Hepatocyte (in vitro differentiated cells): Measurements from ENCODE around the gene CTXND1. TPM values are rescaled to one million over a fixed set of nuclear protein-coding genes. Genes with fewer than 3 reads are reported as not detected.

ENCODE experiments used
- DNase-seq: peaks from one replicate; pipeline ENCODE4 v3.0.0-alpha.2; 2016; ENCODE audit warnings: low spot score
- H2AFZ ChIP-seq: fragments of 200-600 bp; sonication (generic); 2 replicates; pipeline ENCODE4 v1.6.0; 2016; ENCODE audit warnings: antibody characterized with exemption, mild to moderate bottlenecking
- H3K27ac ChIP-seq: fragments of 200-600 bp; sonication (generic); 2 replicates; pipeline ENCODE4 v1.5.1; 2016; ENCODE audit warnings: mild to moderate bottlenecking
- H3K27me3 ChIP-seq: fragments of 200-600 bp; sonication (generic); 2 replicates; pipeline ENCODE4 v1.6.1; 2016
- H3K36me3 ChIP-seq: fragments of 200-600 bp; sonication (generic); replicated peaks from 2 replicates; pipeline ENCODE4 v1.5.1; 2016; ENCODE audit warnings: low read depth; ENCODE audit not compliant: insufficient read depth
- H3K4me1 ChIP-seq: fragments of 200-600 bp; sonication (generic); 2 replicates; pipeline ENCODE4 v1.5.1; 2016; ENCODE audit warnings: mild to moderate bottlenecking, moderate library complexity; ENCODE audit not compliant: insufficient read depth
- H3K4me2 ChIP-seq: fragments of 200-600 bp; sonication (generic); 2 replicates; pipeline ENCODE4 v1.6.0; 2016
- H3K4me3 ChIP-seq: fragments of 200-600 bp; sonication (generic); 2 replicates; pipeline ENCODE4 v1.5.1; 2016; ENCODE audit warnings: mild to moderate bottlenecking
- H3K79me2 ChIP-seq: fragments of 200-600 bp; sonication (generic); 2 replicates; pipeline ENCODE4 v1.6.0; 2017; ENCODE audit warnings: mild to moderate bottlenecking
- H3K9me2 ChIP-seq: fragments of 200-600 bp; sonication (generic); replicated peaks from 2 replicates; pipeline ENCODE4 v1.6.0; 2017; ENCODE audit warnings: mild to moderate bottlenecking; ENCODE audit not compliant: insufficient read depth
- H3K9me3 ChIP-seq: fragments of 200-600 bp; sonication (generic); 2 replicates; pipeline ENCODE4 v1.5.1; 2016; ENCODE audit warnings: low read depth, mild to moderate bottlenecking
- H4K20me1 ChIP-seq: fragments of 200-600 bp; sonication (generic); 2 replicates; pipeline ENCODE4 v1.6.0; 2016; ENCODE audit warnings: mild to moderate bottlenecking; ENCODE audit not compliant: insufficient read depth, poor library complexity, severe bottlenecking
- EZH2 ChIP-seq: fragments of 200-600 bp; sonication (generic); IDR thresholded peaks from 2 replicates; pipeline ENCODE4 v1.6.1; 2016; ENCODE audit warnings: antibody characterized with exemption, mild to moderate bottlenecking, borderline replicate concordance
- EZH2phosphoT487 ChIP-seq: fragments of 200-600 bp; sonication (generic); IDR thresholded peaks from one replicate; pipeline ENCODE4 v1.6.1; 2018; ENCODE audit warnings: antibody characterized with exemption, mild to moderate bottlenecking, low read depth, moderate library complexity; ENCODE audit not compliant: unreplicated experiment, severe bottlenecking
- WGBS: methylation state at CpG from one replicate; pipeline ENCODE4 v1.1.6; 2016; ENCODE audit warnings: low lambda C conversion rate; ENCODE audit errors: missing lambda C conversion rate; 5-methylcytosine and 5-hydroxymethylcytosine counted together
- polyA plus RNA-seq: library from polyadenylated mRNA; unstranded; fragments of >200 nt; fragmentation: Nextera tagmentation; extraction: Ambion mirVana; gene quantifications from 2 replicates; pipeline ENCODE4 v1.2.1, GENCODE V29; 2016
- total RNA-seq: library from RNA; depleted of rRNA; stranded (reverse); fragments of >200 nt; gene quantifications from 2 replicates; pipeline ENCODE4 v1.2.3, GENCODE V29; 2014
- TF ChIP-seq, protein P1 (sequence below): fragments of 200-600 bp; sonication (generic); IDR thresholded peaks from 2 replicates; pipeline ENCODE4 v1.5.1; 2016; ENCODE audit warnings: antibody characterized with exemption, mild to moderate bottlenecking; ENCODE audit not compliant: poor library complexity

Gene CTXND1
- total and polyA plus RNA-seq, 2 experiments from 2014 or later, result 1.4 to 1.5 TPM

DNA sequence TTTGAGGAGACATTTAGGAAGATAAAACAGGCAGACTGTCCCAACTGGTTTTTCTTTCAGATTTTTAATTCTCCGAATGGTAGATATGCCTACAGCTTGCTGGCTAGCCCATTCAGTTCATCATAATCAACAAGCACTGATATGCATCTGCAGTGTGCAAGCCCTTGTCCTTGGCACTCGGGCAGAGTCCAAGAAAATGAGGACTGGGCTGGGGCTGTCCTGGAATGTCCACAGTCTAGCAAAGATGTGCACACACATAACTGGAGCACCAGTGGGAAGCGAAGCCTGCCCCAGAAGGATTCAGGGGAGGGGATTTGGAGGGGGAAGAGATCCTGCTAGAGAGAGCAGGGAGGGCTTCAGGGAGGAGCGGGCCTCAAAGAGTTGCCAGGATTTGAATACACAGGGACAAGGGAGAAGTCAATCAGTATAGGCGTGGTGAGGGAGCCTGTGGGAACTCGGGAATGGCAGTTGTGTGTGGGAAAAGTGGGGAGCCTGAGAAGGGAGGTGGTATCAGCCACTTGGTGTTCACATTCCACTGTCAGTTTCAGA lies 90.5 kb downstream of the CTXND1 start:
- no peaks in the 10 kb centered on the region for H3K9me3 ChIP-seq
- no peaks in the 10 kb centered on the region for H3K27me3 ChIP-seq
- no peak overlapping the region for H3K4me3 ChIP-seq
- no peak overlapping the region for H2AFZ ChIP-seq
- H3K36me3 ChIP-seq, result no peaks in the 10 kb centered on the region
- no peak for TF ChIP-seq EZH2phosphoT487
- TF ChIP-seq, protein P1, sequence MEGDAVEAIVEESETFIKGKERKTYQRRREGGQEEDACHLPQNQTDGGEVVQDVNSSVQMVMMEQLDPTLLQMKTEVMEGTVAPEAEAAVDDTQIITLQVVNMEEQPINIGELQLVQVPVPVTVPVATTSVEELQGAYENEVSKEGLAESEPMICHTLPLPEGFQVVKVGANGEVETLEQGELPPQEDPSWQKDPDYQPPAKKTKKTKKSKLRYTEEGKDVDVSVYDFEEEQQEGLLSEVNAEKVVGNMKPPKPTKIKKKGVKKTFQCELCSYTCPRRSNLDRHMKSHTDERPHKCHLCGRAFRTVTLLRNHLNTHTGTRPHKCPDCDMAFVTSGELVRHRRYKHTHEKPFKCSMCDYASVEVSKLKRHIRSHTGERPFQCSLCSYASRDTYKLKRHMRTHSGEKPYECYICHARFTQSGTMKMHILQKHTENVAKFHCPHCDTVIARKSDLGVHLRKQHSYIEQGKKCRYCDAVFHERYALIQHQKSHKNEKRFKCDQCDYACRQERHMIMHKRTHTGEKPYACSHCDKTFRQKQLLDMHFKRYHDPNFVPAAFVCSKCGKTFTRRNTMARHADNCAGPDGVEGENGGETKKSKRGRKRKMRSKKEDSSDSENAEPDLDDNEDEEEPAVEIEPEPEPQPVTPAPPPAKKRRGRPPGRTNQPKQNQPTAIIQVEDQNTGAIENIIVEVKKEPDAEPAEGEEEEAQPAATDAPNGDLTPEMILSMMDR, result no peak
- no peak for TF ChIP-seq EZH2
- H3K9me2 ChIP-seq, result no peaks in the 10 kb centered on the region
- no peak for DNase-seq
- H4K20me1 ChIP-seq, result no peaks in the 10 kb centered on the region
- 90% methylated on average over 6 of the region's 6 CpGs for WGBS
- peaks cover 1% of the 10 kb centered on the region for H3K79me2 ChIP-seq
- peak overlapping the region; percentile 67 for H3K27ac ChIP-seq
- no peak overlapping the region for H3K4me2 ChIP-seq
- peaks cover 24% of the 10 kb centered on the region for H3K4me1 ChIP-seq

DNA sequence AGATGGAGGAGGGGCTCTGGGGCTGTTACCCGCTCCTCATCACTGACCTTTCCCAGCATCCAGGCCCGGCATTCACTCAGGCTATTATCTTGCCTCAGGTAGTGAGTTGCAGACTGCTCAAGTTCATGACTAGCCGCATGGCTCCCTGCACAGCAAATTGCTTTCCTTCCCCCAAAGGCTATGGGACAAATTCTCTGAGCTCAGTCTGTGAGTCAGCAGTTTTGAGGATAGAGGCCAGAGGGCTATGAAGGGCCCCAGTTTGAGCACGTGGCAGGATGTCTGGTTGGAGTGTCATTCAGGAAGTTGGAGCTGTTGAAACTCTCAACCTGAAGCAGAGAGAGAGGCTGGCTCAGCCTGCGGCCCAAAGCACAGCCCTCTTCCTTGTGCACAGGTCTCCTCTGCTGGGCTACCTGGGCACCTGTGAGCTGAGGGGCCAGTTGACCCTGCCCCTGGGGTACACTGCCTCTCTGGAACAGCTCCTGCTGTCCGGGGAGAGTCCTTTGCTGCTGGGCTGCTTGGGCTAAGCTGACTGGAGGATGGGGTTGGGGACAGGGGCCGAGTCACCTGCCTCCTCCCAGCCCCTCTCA lies 91.3 kb downstream of the CTXND1 start:
- peak; percentile 83 for DNase-seq
- H3K27me3 ChIP-seq, result no peaks in the 10 kb centered on the region
- H3K36me3 ChIP-seq, result no peaks in the 10 kb centered on the region
- peaks cover 5% of the 10 kb centered on the region for H3K79me2 ChIP-seq
- peak overlapping the region; percentile 70 for H3K27ac ChIP-seq
- no peaks in the 10 kb centered on the region for H3K9me3 ChIP-seq
- no peak overlapping the region for H3K4me2 ChIP-seq
- no peak overlapping the region for H2AFZ ChIP-seq
- H3K9me2 ChIP-seq, result no peaks in the 10 kb centered on the region
- peaks cover 27% of the 10 kb centered on the region for H3K4me1 ChIP-seq
- 71% methylated on average over 7 of the region's 7 CpGs for WGBS
- no peak overlapping the region for H3K4me3 ChIP-seq
- H4K20me1 ChIP-seq, result no peaks in the 10 kb centered on the region
- TF ChIP-seq EZH2 (no peak), EZH2phosphoT487 (no peak)
- TF ChIP-seq, protein P1, result no peak

DNA sequence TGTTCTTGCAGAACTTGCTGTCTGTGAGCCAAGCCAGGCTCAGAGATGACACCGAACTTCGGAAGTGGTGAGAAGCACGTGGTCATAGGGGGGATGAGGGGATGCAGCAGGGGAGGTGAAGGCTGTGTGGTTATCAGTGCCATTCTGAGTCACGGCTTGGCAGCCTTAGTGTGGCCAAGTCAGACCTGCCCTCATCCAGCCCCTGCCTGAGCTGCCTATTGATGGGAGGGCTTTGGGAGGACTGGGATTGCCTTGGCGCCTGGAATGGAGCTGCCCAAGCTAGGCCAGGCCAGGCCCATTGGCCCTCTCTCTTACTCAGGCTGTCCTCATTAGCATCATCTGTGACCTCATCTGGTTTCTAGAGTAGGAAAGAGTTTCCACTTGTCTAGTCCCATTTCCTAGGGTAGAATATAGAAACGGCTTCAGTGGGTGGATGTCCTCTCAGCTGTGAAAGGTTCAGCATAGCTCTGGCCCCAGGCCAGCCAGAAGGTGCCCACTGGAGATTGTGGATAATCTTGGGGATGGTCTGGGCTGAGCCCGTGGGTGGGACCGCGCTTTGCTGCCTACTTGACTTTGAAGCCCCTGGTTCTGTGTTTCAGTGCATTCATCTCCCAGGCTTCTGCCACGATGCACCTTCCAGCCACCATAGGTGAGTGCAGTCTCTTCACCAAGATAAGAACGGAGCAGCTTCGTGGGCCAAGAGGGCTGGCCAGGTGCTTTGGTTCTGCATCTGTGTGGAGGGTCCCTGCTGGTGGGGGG lies 92.0 kb downstream of the CTXND1 start:
- Histone ChIP-seq H3K9me3 (no peaks in the 10 kb centered on the region), H3K9me2 (no peaks in the 10 kb centered on the region), H3K27ac (peak overlapping the region; percentile 70), H3K4me2 (no peak overlapping the region), H2AFZ (no peak overlapping the region), H3K4me1 (peaks cover 27% of the 10 kb centered on the region), H3K4me3 (no peak overlapping the region), H3K36me3 (no peaks in the 10 kb centered on the region), H3K79me2 (peaks cover 6% of the 10 kb centered on the region), H3K27me3 (no peaks in the 10 kb centered on the region), H4K20me1 (no peaks in the 10 kb centered on the region)
- WGBS, result 95% methylated on average over 12 of the region's 12 CpGs
- DNase-seq, result no peak
- no peak for TF ChIP-seq EZH2
- TF ChIP-seq, protein P1, result no peak
- TF ChIP-seq EZH2phosphoT487, result no peak
